GM12891 (cell line): ENCODE results near the gene ZNF407.

Experiments
- PAX5 ChIP-seq: IDR thresholded peaks from 2 replicates; pipeline ENCODE4 v1.6.1; 2011; ENCODE audit warnings: low read length, moderate library complexity, mild to moderate bottlenecking; ENCODE audit not compliant: insufficient read depth, severe bottlenecking
- POLR2A ChIP-seq: IDR thresholded peaks from 2 replicates; pipeline ENCODE4 v1.6.1; 2011; ENCODE audit warnings: low read depth, low read length, control low read depth
- POLR2AphosphoS5 ChIP-seq: IDR thresholded peaks from 2 replicates; pipeline ENCODE4 v1.6.1; 2011; ENCODE audit warnings: low read depth, low read length, control low read depth
- POU2F2 ChIP-seq: IDR thresholded peaks from 2 replicates; pipeline ENCODE4 v1.6.1; 2011; ENCODE audit warnings: low read depth, mild to moderate bottlenecking, control low read depth, low read length, moderate library complexity
- SPI1 ChIP-seq: IDR thresholded peaks from 2 replicates; pipeline ENCODE4 v1.6.1; 2011; ENCODE audit warnings: low read depth, low read length, control low read depth
- TAF1 ChIP-seq: IDR thresholded peaks from 2 replicates; pipeline ENCODE4 v1.6.1; 2011; ENCODE audit warnings: low read depth, low read length, control low read depth

GRCh38 chr18:74637070-74637469, 39.4 kb downstream of the ZNF407 start:
- TF ChIP-seq TAF1 (no peak), POLR2A (no peak), SPI1 (no peak), POLR2AphosphoS5 (no peak), PAX5 (no peak), POU2F2 (no peak)
